HG03571 (cell line): Measurements from ENCODE around the gene RAE1.
A peak's percentile ranks its signal among the peaks of the same experiment; 100 is the strongest.

Source experiments
- ATAC-seq: cut with Tn5 transposase; IDR thresholded peaks from one replicate; pipeline ENCODE4 v1.9.1; 2021; ENCODE audit not compliant: unreplicated experiment

RAE1 gene

GRCh38 chr20:57371363-57371762, 20.3 kb downstream of the RAE1 start:
- no peak for ATAC-seq

- ATAC-seq, result no peak
These were observed 21.1 kb downstream of the RAE1 start for GRCh38 chr20:57372157-57372556.

DNA sequence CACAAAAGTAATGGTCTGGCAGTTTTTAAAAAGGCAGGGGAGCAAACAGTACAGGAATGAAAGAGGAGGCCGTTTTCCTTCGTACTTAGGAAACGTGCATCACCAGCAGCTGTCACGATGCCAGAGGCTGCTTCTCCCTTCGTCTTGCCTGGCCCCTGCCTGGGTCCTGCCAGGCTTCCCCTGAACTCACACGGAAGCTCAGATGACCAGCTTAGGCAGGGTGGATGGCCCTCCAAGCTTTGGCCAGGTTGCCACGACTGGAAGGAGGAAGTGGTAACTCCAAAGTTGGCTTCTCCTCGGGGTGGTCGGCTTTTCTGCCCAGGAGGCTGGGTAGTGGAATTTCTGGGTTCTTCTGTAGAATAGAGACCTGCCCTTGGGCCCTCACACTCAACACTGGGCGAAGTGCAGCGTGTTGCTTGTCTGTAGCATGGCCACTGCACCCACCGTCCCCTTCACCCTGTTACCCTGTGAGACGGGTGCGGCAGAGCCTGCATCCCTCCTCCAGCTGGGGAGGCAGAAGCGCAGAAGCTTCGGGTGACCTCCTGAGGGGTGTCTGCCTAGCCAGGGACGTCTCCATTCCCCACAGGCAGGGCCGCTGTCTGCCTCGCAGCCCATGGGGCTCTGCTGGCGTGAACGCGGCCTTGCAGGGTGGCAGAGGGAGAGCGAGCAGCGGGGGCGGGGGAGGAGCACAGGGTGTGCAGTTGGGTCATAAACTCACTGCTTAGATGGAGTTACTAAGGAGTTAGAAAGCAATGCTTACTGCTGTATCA, 21.7 kb downstream of the RAE1 start:
- ATAC-seq, result no peak

GRCh38 chr20:57374343-57374930, 23.4 kb downstream of the RAE1 start:
- ATAC-seq, result no peak

DNA sequence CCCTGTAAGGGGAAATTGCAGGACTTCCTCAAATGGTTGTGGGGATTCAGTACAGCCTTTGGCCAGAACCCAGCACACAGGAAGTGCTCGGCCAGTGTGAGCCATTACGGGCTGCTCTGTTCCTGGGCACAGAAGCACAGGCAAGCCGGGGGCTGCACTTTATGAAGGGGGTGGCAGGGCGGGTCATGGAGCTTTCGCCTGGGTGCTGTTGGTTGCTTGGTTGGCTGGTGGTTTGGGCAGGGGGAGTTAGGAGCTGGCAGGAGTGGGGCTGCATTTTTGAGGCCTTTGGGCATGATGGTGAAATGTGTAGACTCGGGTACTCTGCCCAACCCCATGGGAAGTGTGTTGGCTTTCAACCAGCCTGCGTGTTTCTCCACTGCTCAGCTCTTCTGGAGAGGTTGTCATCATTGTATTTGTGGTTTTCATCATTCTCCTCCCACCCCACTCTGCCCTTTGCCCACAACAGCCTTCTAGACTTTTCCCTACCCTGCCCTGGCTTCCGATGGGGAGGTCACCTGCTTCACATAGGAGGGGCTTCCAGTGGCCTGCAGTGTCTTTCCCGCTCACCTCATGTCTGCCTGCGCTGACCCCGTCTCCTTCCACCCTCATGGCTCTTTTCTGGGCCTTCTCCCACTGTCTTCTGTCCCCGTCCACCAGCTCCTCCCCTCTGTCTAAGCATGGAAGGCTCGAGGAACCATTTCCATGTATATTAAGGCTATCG, 24.0 kb downstream of the RAE1 start:
- no peak for ATAC-seq

DNA sequence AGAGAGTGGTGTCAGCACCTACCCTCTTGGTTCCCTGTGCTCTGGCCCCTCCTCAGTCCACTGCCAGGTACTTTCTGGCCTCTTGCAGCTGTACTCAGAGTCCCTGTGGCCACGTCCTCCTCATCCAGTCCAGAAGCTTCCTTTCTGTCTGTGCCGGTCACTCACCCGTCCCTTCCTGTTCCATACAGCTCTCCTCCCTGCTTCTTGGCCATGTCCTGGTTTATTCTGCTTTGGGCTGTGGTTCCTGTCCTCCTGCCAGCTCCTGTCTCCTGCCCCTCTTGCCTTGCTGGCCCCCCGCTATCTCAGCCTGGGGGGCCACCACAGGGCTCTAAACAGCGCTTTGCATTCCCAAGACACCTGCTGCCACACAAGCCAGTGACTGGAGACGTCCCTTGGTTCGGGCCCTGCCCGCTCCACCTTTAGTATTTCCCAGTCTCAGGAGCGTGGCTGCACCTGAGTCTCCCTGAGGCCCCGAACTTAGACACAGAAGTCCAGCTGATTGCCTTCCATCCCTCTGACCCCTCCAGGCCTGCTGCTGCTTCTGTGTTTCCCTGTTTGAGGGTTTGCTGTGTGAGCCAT, 24.7 kb downstream of the RAE1 start:
- no peak for ATAC-seq

DNA sequence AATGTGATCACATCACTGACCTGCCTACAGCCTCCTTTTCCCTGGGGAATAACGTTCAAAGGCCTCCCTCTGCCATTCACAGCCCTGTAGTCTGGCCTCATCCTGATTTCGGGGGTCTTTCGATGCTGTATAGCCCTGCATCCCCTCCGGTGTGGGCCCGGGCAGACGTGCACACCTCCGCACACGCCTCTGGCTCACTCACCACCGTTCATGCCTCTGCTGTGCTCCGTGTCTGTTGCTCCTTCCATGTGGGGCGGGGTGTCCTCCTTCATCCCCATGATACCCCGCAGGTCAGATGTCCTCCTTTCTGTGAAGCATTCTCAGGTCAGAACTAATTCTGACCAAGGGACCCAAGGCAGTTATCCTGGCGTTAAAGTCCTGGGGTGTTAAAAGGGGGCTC, 26.3 kb downstream of the RAE1 start:
- no peak for ATAC-seq

DNA sequence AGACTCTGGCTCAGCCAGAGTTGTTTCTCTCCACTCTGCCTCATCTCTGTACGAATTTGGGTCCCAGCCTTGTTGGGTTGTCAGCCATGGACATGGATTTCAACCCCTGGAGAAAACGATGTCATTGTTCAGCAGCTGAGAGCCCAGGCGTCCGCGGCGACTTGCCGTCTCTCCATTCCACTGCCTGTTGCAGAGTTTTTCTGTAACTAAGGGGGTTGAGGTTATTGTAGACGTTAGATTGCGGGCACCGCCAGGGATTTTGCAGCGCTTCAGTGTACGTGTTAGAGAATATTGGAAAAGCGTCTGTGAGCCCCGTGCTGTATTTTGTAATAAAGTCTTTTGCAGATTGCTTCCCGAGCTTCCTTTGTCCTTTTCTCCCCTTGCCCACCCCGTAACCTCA, 27.1 kb downstream of the RAE1 start:
- no peak for ATAC-seq

DNA sequence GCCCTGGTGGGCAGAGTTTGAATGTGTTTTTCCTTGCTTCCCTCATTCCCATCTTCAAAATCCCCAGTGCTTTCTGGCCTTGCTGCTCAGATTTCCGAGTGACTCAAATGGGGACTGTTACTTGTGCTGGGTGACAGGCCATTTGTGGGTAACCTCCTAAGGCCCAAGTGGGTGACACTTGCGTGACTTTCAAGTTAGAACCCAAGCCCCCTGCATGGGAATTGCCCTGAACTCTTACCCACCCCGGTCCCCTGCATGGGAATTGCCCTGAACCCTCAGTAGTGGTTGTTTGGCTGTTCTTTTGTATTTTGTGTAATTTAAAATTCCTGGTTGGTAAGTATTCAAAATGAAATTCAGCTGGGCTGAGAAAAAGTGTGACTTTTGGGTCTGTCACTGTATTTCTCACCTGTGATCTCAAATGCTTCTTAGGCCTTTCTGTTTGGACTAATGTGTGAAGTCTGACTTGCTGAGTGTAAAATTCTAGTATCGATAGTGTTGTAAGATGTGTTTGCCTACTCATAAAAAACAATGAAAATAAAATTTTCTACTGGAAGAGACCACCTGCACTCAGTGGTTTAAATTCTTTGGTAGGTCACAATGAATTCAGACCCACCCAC, 27.7 kb downstream of the RAE1 start:
- ATAC-seq, result no peak

DNA sequence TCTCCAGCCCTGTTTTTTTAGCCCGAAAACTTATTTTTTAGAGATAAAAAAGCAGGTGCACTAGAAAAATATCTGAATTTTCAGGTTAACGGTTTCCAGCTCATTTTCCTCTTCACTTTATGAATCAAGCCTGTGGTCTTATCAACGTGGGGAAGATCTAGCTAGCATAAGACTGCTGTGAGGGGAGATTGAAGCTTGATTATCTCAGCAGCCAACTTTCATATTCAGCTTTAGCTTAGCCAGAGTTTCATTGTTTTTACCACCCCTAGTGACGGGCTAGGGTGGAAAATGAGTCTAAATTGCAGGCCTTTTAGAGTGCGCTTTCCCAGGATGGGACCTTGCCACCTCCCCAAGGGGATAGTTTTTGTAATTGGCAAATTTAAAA, 28.2 kb downstream of the RAE1 start:
- no peak for ATAC-seq

- no peak for ATAC-seq
These were observed 29.2 kb downstream of the RAE1 start for GRCh38 chr20:57380081-57380750.

- peak; percentile 59 for ATAC-seq
These were observed 30.8 kb downstream of the RAE1 start for GRCh38 chr20:57381596-57382503.

GRCh38 chr20:57382516-57382915, 31.5 kb downstream of the RAE1 start:
- ATAC-seq, result no peak

GRCh38 chr20:57383447-57384347, 32.6 kb downstream of the RAE1 start:
- ATAC-seq, result no peak

DNA sequence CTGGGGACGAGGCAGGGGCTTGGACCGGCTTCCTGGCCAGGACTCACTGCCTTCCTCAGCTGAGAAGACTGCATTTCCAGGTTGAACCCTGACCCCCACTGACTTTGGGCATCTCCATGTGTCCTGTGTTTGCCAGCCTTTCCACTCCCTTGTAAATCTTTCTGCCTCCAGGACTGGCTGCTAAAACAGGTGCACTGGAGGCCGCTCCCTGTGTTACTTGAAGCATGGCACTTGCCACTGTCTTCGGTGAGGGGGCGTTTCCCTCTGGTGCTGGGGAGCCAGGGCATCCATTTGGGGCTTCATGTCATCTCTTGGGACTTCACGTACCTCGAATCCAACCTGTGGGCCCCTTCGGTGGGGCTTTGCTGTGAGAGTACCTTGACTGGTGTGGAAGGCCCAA, 33.4 kb downstream of the RAE1 start:
- no peak for ATAC-seq

GRCh38 chr20:57384953-57385761, 34.1 kb downstream of the RAE1 start:
- ATAC-seq, result no peak

DNA sequence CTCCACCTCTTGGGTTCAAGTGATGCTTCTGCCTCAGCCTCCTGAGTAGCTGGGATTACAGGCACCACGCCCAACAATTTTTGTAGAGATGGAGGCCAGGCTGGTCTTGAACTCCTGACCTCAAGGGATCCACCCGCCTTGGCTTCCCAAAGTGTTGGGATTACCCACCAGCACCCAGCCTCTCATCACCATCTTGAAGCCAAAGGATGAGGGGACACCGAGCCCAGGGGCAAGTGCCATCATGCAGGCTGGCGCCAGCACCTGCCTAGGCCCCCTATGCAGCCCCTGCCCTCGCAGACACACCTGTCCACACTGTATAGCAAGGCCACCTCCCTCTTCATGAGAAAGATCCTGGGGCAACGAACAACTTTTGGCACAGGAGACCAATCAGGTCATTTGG, 34.9 kb downstream of the RAE1 start:
- ATAC-seq, result no peak

DNA sequence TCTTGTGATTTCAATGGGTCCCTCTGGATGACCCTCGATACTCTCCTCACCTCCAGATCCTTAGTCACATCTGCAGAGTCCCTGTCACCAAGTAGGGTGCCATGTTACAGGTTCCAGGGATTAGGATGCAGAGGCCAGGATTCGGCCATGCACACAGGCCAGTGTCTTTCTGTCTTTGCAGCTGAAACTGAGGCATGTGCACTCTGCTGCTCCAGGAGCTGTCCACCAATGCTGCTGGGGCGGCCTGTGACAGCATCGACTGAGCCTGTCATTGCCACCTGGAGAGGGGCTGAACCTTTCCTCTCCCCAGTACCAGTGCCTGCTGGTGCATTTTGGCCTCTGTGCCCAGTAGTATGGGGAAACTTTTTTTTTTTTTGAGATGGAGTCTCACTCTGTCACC, 35.7 kb downstream of the RAE1 start:
- ATAC-seq, result no peak
